Left ventricle myocardium inferior (tissue), 1 donor: Measurements from ENCODE around the gene LRRC51. TPM values are rescaled to one million over a fixed set of nuclear protein-coding genes. Genes with fewer than 3 reads are reported as not detected.

Source experiments
- DNase-seq: peaks from one replicate; pipeline ENCODE4 v3.0.0-alpha.2; 2020
- H3K27ac ChIP-seq: fragments of 200-600 bp; replicated peaks from 2 replicates; pipeline ENCODE4 v1.8.0; 2021
- H3K27me3 ChIP-seq: fragments of 200-600 bp; 2 replicates; pipeline ENCODE4 v1.8.0; 2021; ENCODE audit warnings: low read depth
- H3K36me3 ChIP-seq: fragments of 200-600 bp; 2 replicates; pipeline ENCODE4 v1.8.0; 2021
- H3K4me1 ChIP-seq: fragments of 200-600 bp; 2 replicates; pipeline ENCODE4 v1.8.0; 2021
- H3K4me3 ChIP-seq: fragments of 200-600 bp; 2 replicates; pipeline ENCODE4 v1.8.0; 2021; ENCODE audit warnings: mild to moderate bottlenecking, moderate library complexity
- H3K9me3 ChIP-seq: fragments of 200-600 bp; replicated peaks from 2 replicates; pipeline ENCODE4 v1.8.0; 2021
- CTCF ChIP-seq: fragments of 200-600 bp; IDR thresholded peaks from 2 replicates; pipeline ENCODE4 v1.8.0; 2021; ENCODE audit warnings: antibody characterized with exemption, mild to moderate bottlenecking, borderline replicate concordance
- intact Hi-C: fragments of 100-400 bp; cut with micrococcal nuclease; formaldehyde crosslinking; loops from one replicate; pipeline ENCODE4 v1.11.0; 2022
- total RNA-seq: library from RNA; stranded (reverse); fragmentation: NEBNext Ultra II Directional; extraction: Animal tissue kit (Norgen Biotek cat#: 25700); gene quantifications from one replicate; pipeline ENCODE4 v1.2.1, GENCODE V29; 2021
- donor health status: DM: no; HTN: yes; CAD: no; lungs with severe emphysema.

Gene LRRC51
- total RNA-seq, 1 donor from 2014 or later, result 3.5 TPM

GRCh38 chr11:72042064-72042745 lies 38.4 kb upstream of the LRRC51 start:
- intact Hi-C loops, result no loop called here
- DNase-seq, result no peak
- peaks cover 4% of the 10 kb centered on the region for H3K36me3 ChIP-seq
- H3K27ac ChIP-seq, result peak overlapping the region; percentile 98
- peak overlapping the region; percentile 76 for H3K4me3 ChIP-seq
- H3K4me1 ChIP-seq, result peaks cover 49% of the 10 kb centered on the region
- H3K27me3 ChIP-seq, result no peaks in the 10 kb centered on the region
- TF ChIP-seq CTCF, result no peak
- no peaks in the 10 kb centered on the region for H3K9me3 ChIP-seq

- Histone ChIP-seq H3K27ac (no peak overlapping the region), H3K4me1 (peaks cover 31% of the 10 kb centered on the region), H3K36me3 (peaks cover 4% of the 10 kb centered on the region), H3K9me3 (no peaks in the 10 kb centered on the region), H3K27me3 (no peaks in the 10 kb centered on the region), H3K4me3 (no peak overlapping the region)
- no peak for DNase-seq
- no peak for TF ChIP-seq CTCF
- intact Hi-C loops, result no loop called here
Observed at GRCh38 chr11:72045849-72046248, 34.8 kb upstream of the LRRC51 start.

- H3K4me1 ChIP-seq, result peaks cover 12% of the 10 kb centered on the region
- intact Hi-C loops, result no loop called here
- no peaks in the 10 kb centered on the region for H3K9me3 ChIP-seq
- H3K27me3 ChIP-seq, result no peaks in the 10 kb centered on the region
- H3K36me3 ChIP-seq, result peaks cover 4% of the 10 kb centered on the region
- no peak for DNase-seq
- H3K4me3 ChIP-seq, result no peak overlapping the region
- no peak for TF ChIP-seq CTCF
- peak overlapping the region; percentile 49 for H3K27ac ChIP-seq
Observed at GRCh38 chr11:72048766-72049460, 31.7 kb upstream of the LRRC51 start.

GRCh38 chr11:72058416-72059034 lies 22.1 kb upstream of the LRRC51 start:
- H3K27me3 ChIP-seq, result no peaks in the 10 kb centered on the region
- intact Hi-C loops, result no loop called here
- H3K9me3 ChIP-seq, result no peaks in the 10 kb centered on the region
- H3K4me3 ChIP-seq, result no peak overlapping the region
- DNase-seq, result no peak
- peaks cover 10% of the 10 kb centered on the region for H3K4me1 ChIP-seq
- no peak for TF ChIP-seq CTCF
- H3K36me3 ChIP-seq, result no peaks in the 10 kb centered on the region
- no peak overlapping the region for H3K27ac ChIP-seq

- DNase-seq, result no peak
- Histone ChIP-seq H3K36me3 (no peaks in the 10 kb centered on the region), H3K9me3 (no peaks in the 10 kb centered on the region), H3K4me3 (no peak overlapping the region), H3K27me3 (no peaks in the 10 kb centered on the region), H3K27ac (no peak overlapping the region), H3K4me1 (peaks cover 16% of the 10 kb centered on the region)
- TF ChIP-seq CTCF, result no peak
- intact Hi-C loops, result no loop called here
Observed at GRCh38 chr11:72061739-72062396, 18.8 kb upstream of the LRRC51 start.
